GM19240 (cell line): ENCODE measurements around the gene ATP4B.

ENCODE experiments used
- DNase-seq: peaks from one replicate; pipeline ENCODE4 v3.0.0; 2011; ENCODE audit warnings: low spot score; ENCODE audit not compliant: insufficient read length

ATP4B gene

DNA sequence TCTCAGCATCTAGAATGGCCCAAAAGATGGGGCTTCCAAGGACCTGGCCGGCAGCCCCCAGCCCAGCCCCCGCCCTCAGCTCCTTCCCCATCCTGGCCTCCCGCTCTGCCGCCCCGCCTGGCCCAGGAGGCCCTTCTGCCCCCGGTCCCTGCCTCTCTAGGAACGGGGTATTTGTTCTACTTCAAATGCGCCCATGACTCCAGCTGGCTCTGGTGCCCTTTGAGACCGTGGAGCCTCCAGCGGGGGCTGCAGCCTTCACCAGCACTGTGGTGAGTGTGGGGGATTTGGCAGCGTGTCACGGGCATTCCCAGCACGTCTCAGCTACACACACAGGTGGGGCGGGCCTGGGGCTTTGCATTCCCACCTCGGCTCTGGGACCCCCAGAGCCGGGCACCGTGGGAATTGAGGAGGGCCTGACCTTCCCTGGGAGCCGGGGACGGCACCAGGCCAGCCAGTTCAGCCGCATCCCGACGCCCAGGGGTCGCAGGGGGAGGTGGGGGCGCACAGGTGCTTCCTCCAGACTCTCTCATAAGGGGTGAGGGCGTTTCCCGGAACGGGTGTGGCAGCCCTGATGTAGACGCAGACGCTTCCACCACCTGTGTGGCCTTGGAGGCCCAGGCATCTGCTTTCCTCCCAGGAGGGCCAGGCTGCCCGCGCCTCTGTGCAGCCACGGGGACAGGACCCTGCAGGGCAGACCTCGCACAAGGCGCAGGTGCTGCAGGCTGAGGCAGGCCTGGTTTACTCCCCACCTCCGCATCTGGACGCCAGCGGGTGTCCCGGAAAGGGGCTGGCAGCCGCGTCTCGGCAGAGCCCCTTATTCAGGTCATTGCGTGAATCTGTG, 947 bp downstream of the ATP4B start:
- DNase-seq, result no peak

DNA sequence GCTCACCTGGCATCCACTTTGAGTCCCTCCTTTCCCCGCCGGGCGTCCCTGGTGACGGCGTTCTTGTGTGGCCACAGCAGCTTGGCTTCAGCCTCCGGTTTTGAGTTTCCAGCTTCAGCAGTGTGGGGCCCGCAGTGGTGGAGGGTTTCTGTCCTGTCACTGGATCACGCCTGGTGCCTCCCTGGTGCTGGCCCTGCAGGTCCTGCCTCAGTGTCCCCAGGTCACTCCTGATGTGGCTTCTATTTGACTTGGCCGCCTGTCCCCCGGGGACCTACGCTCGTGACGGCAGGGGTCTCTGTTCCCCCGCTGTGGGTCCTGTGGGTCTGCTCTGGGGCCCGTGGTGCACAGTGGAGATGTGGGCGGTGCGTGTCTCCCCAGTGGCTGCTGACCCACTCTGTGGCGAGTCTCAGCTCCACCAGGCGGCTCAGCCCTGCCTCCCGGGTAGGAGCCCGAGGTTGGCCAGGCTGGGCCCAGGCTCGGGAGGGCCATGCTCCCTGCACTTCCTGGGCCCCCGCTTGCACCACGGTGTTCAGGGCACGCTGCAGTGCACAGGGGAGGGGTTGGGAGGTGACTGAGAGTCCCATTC, 1.9 kb downstream of the ATP4B start:
- DNase-seq, result no peak

DNA sequence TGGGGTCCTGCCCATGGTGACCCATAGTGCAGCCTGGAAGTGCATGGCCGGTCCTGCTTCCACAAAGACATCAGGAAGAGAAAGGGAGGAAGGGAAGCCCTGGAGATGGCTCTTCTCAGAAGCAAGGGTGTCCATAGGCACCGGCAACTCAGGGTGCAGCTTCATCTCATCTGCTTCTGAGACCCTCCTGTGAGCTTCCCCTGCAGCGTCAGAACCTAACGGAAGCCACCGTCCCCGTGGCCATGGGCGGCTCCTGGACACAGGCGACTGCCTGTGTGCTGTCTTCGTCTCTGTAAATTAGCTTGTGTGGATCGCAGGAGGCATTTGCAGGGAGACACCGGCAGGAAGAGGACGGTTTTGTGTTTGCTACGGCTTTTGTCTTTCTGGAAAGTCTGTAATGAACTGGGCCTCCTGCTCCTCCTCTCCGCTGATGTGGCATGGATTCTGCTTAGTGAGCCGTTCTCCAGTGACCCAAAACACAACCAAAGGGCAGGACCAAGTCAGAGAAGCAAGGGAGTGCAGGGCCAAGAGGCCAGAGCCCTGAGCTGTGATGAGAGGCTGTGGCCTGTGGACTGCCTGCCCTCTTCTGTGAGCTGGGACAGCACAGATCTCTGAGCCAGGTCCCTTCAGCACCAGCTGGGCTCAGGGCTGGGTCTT, 2.5 kb downstream of the ATP4B start:
- no peak for DNase-seq

DNA sequence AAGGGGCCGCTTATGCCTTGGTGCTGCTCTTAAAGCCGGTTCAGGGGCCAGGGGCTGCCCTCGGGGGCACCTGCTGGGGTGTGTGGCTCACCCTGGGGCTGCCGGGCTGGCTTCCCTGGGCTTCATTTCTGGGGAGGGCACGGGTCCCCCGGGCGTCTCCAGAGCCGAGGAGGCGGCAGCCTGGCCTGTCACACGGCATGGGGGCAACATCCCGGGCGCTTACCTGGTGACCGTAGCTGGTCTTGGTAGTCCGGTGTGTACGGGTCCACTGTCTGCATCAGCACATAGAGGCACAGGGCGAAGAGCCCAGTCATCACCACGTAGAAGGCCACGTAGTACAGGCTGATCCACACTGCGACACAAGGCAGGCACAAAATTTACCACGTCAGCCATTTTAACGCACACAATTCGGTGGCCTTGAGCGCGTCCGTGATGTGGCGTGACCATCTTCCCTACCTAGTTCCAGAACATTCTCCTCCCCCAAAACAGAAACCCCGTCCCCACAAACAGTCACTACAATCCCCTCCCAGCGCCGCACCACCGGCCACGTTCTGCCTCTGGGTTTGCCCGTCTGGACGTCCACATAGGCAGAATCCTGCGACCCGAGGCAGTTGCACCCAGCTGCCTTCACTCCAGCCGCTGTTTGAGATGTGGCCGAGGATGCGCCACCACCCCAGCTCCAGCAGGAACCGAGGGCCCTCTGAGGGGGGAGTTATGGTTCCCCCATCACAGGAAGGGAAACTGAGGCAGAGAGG, 3.2 kb downstream of the ATP4B start:
- DNase-seq, result no peak

DNA sequence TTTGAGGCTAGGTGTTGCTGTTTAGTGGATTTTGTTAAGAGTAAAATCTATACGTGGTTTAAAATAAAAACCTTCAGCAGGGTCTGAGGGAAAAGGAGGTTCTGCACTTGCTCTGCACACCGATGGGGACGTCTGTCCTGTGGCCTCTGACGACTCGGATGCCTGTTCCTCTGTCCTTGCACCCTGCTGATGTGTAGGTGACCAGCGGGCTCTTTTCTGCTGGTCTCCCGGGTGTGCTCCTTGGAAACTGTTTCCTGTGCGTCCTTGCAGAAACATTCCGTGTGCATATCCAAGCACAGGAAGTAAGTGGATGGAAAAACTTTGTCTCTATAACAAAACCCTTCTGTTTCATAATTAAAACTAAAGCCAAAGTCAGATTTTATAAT, 3.8 kb downstream of the ATP4B start:
- DNase-seq, result no peak

DNA sequence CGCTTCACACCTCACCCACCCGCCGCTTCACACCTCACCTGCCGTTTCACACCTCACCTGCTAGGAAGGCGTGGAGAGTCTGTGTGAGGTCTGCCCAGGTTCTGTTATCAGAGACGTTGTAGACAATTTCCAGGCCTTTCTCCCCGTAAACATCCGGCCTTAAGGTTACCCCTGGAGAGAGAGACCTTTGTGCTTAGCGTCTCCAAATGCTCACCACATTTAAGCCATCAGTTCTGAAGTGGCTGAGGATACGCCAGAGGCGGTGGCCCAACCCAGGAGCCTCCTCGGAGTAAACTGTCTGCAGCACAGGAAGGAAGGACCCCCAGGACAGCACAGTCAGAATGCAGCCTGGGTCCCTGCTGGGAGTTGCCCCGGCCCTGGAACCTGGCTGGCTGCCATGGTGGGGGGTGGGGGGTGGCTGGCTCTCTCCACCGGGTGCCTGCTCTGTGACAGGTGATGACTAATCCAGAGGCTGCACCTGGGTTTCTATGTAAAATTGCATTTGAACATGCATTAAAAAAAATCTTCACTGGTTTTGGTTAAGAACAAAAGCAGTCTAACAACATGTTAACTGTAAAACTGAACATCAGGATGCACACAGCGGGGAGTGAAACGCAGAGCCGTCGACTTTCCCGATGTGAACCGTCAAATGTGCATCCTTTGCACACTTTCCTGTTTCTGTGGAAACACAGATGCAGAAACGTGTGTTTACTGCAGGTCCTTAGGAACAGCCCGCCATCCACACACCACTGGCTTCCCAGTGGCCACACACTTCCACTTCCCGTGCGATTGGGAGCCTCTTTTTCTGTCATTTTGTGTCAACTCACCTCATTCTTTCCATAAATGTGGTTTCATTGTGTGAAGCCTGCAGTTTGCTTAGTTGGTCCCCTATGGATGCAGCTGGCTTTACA, 4.5 kb downstream of the ATP4B start:
- no peak for DNase-seq

DNA sequence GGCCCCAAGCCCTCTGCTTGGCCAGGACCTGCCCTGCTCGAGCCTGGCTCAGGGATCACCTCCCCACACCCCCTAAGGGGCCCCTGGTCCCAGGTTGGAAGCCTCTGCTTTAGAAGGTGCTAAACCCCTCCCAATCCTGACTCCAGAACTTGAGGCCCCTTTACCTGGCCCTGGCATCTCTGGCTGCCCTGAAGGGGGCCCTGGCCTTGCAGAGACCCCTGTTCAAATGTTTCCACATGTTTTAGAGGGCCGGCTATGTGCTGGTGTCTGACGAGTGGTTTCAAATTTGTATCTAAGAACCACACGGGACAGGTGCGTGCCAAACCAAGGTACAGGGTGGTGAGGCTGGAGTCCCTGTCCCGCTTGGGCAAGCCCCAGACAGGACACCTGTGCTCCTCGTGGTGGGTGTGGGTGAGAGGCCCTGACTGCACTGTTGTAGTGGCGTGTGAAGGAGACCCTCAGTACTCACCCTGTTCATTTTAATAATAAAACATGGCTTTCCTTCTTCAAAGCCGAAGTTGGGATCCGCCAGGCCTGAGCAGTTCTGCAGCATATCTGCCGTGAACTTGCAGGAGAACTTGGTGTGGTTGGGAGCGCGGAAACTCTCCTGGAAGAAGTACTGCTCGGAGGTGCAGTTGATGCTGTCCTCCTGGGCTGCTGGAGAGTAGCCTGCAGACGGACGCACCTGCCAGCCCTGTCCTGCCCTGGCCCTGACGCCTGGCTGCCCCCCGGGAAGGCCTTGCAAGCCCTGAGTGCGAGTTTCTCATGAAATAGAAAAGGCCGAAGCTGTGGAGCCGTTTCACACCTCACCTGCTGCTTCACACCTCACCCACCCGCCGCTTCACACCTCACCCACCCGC, 5.4 kb downstream of the ATP4B start:
- no peak for DNase-seq

DNA sequence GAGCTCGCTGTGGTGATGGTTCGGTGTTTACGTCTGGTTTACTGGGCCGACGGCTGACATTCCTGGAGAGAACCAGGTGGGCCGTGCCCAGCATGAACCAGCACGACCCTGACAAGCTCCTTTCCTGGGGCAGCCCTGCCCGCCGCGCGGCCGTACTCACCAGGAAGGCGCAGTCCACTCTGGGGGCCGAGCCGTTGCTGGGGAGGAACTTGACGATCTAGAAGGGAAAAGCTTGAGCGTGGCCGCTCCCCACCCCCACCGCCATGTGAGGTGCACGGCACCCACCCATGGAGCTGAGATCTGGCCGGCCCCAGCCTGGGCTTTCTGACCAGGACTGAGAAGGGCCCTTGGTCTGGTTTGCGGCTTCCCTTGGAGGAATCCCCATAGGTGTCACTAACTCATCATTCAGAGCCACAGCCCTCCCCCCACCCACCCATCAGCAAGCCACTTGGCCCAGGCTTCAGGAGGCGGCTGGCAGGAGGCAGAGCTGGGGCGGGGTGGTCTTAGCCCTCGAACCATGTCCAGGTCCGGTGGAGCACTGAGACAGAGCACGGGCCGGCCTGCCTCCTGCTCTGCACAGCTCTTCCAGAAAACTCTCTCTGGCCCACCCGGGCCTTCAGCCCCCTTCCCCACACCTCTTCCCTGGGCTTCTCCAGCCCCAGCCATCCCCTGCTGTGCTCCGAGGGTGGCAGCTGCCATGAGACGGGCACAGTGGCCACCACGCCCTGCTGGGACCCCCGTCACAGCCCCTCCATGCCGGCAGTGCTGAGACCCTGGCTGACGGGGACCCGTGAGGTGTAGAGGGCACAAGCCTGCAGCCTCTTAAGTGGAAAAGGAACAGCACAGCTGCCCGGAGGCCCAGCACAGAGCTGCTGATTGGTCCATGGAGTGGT, 6.2 kb downstream of the ATP4B start:
- DNase-seq, result no peak

DNA sequence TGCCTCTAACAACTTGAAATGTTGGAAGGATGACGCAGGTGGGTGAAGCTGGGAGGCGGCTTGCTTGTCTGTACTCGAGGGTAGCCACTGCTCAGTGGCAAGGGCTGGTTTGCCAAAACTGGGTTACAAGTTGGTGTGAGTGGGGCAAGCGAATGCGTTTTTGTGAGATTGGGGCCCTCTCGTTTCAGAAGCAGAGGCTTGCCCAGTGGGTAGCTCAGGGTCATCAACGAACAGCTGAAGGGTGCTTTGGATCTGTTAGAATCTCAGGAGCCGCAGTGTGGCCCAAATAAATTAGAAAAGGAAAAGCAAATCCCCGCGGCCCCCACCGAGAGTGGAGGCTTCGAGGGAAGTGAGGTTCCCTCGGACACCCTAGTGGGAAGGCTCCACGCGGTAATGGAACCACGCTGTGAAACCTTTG, 7.3 kb downstream of the ATP4B start:
- DNase-seq, result no peak

DNA sequence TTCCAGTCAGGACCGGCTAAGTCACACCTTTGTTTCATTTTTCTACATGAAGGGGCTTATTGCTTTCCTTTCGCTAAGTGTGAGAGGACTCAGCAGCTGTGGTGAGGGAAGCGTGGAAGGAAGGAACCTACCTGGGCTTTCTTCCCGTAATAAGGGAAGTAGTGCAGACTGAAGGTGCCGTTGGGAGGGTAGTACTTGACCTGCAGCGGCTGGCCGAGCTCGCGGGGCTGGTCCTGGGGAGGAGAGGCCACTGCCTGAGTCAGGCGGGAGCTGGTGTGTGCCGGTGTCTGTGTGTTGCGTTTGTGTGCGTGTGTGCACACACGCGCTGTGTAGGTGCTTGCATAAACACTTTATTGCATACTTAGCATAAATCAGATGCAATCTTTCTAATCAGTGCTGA, 7.7 kb downstream of the ATP4B start:
- no peak for DNase-seq

DNA sequence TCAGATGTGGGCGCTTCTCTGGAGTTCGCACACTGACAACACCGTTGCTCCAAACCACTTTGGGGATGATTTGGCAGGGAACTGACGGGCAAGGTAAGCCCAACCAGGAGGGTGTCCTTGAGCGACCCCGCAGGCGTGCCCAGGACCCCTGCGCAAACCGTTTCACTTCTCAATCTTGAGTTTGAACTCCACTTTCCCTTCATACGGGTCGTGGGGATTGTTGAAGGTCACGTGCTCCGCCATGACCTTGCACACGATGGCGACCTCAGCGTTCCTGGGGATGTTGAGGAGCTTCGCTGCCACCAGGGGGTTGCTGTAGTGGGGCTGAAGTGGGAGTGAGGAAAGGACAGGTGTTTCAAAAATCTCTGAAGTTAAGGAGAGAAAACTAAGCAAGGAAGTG, 8.8 kb downstream of the ATP4B start:
- no peak for DNase-seq

DNA sequence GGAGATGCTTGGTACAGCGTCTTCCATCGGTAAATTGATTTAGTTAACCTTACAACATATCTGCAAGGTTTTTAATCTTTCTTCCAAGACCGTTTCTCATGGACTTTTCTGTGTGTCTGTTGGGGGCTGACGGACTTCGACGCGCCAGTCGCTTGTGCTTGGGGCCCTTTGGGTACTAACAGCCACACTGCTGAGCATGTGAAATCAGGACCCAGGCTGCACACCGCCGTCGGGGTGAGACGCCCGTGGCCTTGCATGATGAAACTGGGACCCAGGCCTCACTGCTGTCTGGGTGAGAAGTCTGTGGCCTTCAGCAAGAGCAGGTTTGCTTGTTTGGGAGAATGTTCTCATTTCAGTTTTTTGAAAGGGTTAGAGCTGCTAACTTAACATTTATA, 9.8 kb downstream of the ATP4B start:
- DNase-seq, result no peak

DNA sequence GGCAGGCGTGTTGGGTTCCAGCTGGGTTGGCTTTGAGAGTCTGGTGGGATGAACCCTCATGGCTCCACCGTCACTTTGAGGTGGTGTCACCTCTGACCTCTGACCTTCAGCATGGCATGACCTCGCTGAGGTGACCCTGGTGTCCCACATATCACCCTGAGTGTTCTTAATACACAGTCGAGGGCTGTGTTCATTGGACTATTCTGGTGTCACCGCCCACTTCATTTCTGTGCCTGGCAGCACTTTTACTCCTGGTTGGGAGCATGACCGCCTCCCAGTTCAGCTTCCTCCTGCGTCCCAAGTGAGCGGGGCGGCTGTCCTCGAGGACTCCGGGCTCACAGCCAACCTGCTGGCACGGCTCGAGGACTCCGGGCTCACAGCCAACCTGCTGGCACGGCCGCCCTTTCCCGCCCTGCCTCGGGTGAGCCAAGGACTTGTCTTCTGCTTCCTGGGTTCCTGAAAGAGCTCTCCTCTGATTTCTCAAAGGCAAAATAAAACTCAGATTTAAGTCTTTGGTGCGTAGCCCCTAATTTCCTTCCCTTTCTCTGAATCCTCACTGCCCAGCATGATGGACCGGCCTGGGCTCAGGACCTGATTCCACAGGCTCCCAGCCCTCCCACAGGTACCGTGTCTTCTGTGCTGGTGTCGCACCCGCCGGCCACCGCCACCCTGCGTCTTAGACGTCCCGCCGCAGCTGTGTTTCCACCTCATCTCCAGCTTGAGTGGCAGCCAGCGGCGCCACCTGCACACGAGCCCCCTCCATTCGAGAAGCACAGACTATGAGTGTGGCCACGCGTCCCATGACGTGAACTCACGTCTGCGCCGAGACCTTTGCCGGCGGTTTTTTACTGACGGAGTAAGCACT, 10.4 kb downstream of the ATP4B start:
- DNase-seq, result no peak

DNA sequence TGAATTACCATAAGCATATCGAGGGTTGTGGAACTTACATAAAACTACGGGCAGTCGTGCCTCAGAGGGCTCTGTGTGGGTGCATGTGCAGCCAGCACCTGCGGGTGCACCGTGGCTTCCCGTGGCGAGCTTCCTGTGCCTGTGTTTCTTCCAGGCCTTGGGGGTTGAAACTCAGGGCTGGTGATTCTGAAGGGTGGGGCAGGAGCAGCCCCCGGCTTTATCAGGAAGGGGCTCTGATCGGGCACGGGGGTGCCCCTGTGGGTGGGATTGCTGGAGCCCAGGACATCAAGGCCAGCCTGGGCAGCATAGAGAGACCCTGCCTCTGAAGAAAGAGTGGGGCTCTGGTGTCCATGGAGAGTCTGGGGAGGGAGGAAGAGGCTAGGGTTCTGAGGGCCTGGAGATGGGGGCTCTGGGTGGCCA, 11.1 kb downstream of the ATP4B start:
- DNase-seq, result no peak

DNA sequence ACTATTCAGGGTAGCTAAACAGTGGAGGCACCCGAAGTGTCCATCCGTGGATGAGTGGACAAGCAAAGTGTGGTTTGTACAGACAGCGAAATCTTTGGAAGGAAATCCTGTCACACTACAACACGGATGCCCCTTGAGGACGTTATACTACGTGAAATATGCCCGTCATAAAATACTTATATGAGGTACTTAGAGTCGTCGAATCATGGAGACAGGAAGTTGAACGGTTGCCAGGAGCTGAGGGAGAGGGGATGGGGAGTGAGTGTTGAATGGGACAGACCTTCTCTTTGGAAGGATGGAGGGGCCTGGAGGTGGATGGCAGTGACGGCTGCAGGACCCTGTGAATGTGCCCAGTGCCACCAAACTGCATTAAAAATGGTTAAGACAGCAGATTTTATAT, 11.6 kb downstream of the ATP4B start:
- DNase-seq, result no peak

DNA sequence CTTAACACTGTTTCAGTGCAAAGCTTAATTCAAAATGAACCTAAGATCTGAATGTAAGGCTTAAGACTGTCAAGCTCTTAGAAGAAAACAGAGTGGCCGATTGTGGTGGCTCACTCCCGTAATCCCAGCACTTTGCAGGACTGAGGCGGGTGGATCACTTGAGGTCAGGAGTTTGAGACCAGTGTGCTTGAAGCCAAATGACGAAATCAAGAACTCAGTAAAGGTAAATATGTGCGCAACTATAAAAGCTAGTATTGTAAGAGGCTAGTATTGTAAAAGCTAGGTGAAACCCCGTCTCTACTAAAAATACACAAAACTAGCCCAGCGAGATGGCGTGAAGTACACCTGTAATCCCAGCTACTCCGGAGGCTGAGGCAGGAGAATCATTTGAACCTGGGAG, 12.7 kb downstream of the ATP4B start:
- no peak for DNase-seq

DNA sequence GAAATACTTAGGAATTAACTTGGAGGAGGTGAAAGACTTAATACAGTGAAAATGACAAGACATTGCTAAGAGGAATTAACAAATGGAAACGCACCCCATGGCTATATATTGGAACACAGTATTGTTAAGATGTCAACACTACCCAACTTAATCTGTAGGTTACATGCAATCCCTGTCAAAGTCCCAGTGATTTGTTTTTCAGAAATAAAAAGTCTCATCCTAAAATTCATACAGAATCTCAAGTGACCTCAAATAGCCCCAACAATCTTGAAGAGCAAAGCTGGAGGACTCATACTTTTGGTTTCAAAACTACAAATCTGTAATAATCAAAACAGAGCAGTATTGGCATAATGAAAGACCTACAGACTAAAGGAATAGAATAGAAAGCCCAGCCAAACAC, 13.2 kb downstream of the ATP4B start:
- DNase-seq, result no peak

DNA sequence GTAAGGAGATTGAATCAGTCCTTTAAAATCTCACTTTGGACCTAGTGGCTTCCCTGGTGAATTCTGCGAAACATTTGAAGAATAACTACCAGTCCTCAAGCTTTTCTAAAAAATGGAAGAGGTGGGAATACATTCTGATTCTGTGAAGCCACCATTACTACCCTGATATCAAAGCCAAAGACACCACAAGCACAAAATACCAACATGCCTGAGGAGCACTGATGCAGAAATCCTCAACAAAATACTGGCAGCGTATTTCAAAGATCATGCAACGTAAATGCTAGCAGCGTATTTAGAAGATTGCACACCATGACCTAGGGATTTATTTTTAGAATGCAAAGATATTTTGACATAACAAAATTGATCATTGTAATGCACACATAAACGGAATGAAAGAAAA, 14.4 kb downstream of the ATP4B start:
- DNase-seq, result no peak
